WTC11 (cell line): Measurements from ENCODE around the gene SHTN1.

Source experiments
- ELF4 ChIP-seq: sonication (generic); formaldehyde crosslinking; IDR thresholded peaks from 2 replicates; pipeline ENCODE4 v1.8.1; 2022; ENCODE audit warnings: low read depth, mild to moderate bottlenecking, moderate library complexity, missing genetic modification reagents
- SP1 ChIP-seq: sonication (generic); formaldehyde crosslinking; conservative IDR thresholded peaks from 2 replicates; pipeline ENCODE4 v1.8.1; 2022; ENCODE audit warnings: missing genetic modification reagents
- TP53 ChIP-seq: sonication (generic); formaldehyde crosslinking; IDR thresholded peaks from 2 replicates; pipeline ENCODE4 v1.8.1; 2023; ENCODE audit warnings: mild to moderate bottlenecking, missing genetic modification reagents
- TF ChIP-seq, protein P1 (sequence below): sonication (generic); formaldehyde crosslinking; IDR thresholded peaks from 2 replicates; pipeline ENCODE4 v1.8.0; 2022; ENCODE audit warnings: mild to moderate bottlenecking, missing genetic modification reagents
- TF ChIP-seq, protein P2 (sequence below): fragments of 200-600 bp; IDR thresholded peaks from 2 replicates; pipeline ENCODE4 v1.8.0; 2022; ENCODE audit warnings: antibody characterized with exemption

GRCh38 chr10:117002206-117002605 is 2.8 kb downstream of the SHTN1 start:
- TF ChIP-seq SP1 (CRISPR knock-in tag), result no peak
- TF ChIP-seq, protein P1, sequence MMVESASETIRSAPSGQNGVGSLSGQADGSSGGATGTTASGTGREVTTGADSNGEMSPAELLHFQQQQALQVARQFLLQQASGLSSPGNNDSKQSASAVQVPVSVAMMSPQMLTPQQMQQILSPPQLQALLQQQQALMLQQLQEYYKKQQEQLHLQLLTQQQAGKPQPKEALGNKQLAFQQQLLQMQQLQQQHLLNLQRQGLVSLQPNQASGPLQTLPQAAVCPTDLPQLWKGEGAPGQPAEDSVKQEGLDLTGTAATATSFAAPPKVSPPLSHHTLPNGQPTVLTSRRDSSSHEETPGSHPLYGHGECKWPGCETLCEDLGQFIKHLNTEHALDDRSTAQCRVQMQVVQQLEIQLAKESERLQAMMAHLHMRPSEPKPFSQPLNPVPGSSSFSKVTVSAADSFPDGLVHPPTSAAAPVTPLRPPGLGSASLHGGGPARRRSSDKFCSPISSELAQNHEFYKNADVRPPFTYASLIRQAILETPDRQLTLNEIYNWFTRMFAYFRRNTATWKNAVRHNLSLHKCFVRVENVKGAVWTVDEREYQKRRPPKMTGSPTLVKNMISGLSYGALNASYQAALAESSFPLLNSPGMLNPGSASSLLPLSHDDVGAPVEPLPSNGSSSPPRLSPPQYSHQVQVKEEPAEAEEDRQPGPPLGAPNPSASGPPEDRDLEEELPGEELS (CRISPR knock-in tag), result no peak
- TF ChIP-seq ELF4 (CRISPR knock-in tag), result no peak
- TF ChIP-seq, protein P2, sequence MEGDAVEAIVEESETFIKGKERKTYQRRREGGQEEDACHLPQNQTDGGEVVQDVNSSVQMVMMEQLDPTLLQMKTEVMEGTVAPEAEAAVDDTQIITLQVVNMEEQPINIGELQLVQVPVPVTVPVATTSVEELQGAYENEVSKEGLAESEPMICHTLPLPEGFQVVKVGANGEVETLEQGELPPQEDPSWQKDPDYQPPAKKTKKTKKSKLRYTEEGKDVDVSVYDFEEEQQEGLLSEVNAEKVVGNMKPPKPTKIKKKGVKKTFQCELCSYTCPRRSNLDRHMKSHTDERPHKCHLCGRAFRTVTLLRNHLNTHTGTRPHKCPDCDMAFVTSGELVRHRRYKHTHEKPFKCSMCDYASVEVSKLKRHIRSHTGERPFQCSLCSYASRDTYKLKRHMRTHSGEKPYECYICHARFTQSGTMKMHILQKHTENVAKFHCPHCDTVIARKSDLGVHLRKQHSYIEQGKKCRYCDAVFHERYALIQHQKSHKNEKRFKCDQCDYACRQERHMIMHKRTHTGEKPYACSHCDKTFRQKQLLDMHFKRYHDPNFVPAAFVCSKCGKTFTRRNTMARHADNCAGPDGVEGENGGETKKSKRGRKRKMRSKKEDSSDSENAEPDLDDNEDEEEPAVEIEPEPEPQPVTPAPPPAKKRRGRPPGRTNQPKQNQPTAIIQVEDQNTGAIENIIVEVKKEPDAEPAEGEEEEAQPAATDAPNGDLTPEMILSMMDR, result no peak
- TF ChIP-seq TP53 (CRISPR knock-in tag), result no peak
